ENCODE measurements around the gene CHRNE.

GRCh38 chr17:4948931-4949320 lies 46.0 kb upstream of the CHRNE start:
- TF ChIP-seq EZH2 (IDR thresholded peaks at IDR 0.05; ENCODE audit: borderline replicate concordance, insufficient read depth, low read length, poor library complexity, severe bottlenecking) = no peak
- TF ChIP-seq, protein P1, sequence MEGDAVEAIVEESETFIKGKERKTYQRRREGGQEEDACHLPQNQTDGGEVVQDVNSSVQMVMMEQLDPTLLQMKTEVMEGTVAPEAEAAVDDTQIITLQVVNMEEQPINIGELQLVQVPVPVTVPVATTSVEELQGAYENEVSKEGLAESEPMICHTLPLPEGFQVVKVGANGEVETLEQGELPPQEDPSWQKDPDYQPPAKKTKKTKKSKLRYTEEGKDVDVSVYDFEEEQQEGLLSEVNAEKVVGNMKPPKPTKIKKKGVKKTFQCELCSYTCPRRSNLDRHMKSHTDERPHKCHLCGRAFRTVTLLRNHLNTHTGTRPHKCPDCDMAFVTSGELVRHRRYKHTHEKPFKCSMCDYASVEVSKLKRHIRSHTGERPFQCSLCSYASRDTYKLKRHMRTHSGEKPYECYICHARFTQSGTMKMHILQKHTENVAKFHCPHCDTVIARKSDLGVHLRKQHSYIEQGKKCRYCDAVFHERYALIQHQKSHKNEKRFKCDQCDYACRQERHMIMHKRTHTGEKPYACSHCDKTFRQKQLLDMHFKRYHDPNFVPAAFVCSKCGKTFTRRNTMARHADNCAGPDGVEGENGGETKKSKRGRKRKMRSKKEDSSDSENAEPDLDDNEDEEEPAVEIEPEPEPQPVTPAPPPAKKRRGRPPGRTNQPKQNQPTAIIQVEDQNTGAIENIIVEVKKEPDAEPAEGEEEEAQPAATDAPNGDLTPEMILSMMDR (IDR thresholded peaks at IDR 0.05; ENCODE audit: poor library complexity, severe bottlenecking) = no peak
- no peak for TF ChIP-seq POLR2AphosphoS5 (IDR thresholded peaks at IDR 0.05)

Measured in neural cell (in vitro differentiated cells).